Measurements from ENCODE around the gene OR2W1.

The OR2W1 gene

DNA sequence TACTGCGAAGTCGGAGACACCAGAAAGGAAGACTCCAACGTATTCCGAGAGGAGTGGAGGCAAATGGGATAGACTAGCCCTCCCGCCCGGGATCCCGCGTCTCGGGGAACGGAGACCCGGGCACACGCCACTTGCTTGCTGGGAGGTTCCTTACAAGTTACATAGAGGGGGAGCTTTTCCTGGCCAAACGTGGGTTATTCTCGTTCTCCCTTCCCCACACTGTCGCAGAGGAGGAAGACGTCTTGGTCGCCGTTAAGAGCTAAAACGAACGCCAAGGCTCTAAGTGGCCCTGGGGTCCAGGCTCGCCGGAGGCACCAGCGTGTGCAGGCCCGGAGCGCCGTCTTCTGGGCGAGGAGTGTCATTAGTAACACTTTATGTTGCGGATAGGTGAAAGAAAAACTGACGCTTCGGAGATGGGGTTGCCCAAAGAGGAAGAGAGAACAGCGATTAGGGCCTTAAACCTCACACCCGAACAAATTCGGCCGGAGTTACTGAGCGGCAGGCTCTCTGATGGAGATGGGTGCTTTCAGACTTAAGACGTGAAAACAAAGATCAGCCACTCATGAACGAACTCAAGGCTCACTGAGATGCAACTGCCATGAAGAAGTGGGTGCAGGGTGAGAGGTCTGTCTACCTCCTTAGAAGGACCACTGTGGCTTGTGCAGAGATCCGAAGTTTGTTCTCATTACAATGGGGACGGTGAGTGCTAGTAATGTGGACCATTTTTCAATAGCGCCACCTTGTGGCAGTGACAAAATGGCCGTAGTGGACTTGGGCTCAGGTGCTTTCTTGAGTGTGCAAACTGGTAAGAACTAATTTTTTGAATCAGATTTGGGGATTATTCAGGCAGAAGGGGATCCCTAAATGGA lies 28.2 kb downstream of the OR2W1 start:
- Histone ChIP-seq H3K36me3 (replicated peaks) (no peaks in the 10 kb centered on the region), H3K4me3 (peak overlapping the region; percentile 35), H3K9me3 (no peaks in the 10 kb centered on the region), H3K4me1 (no peaks in the 10 kb centered on the region; the same call in 1 of the 2 replicates), H3K27me3 (ENCODE audit: low read depth) (no peaks in the 10 kb centered on the region)
- DNase-seq (ENCODE audit: low spot score in 2 of 2): peak; percentile 66 to 88
- in situ Hi-C loops (cut with MboI; ENCODE audit: low sequenced_read_pairs): loop anchor here (10.0 kb wide), 2 partner anchors 182 to 332 kb away; no protein-coding TSS in a partner anchor

- H3K27me3 ChIP-seq (ENCODE audit: low read depth): peaks cover 3% of the 10 kb centered on the region; the same call in 1 of the 2 replicates
- no peak for DNase-seq (ENCODE audit: low spot score in 2 of 2)
- in situ Hi-C loops (cut with MboI; ENCODE audit: low sequenced_read_pairs): loop anchor here (10.0 kb wide), 2 partner anchors 180 to 330 kb away; no protein-coding TSS in a partner anchor
- H3K4me1 ChIP-seq: no peaks in the 10 kb centered on the region; the same call in 1 of the 2 replicates
- H3K36me3 ChIP-seq (replicated peaks): no peaks in the 10 kb centered on the region
- H3K4me3 ChIP-seq: no peak overlapping the region
- no peaks in the 10 kb centered on the region for H3K9me3 ChIP-seq
Measured at GRCh38 chr6:29014729-29015608, 30.0 kb downstream of the OR2W1 start.

GRCh38 chr6:29011276-29011734 lies 33.7 kb downstream of the OR2W1 start:
- in situ Hi-C loops (cut with MboI; ENCODE audit: low sequenced_read_pairs): loop anchor here (10.0 kb wide), 2 partner anchors 177 to 327 kb away; no protein-coding TSS in a partner anchor
- Histone ChIP-seq H3K4me1 (no peaks in the 10 kb centered on the region), H3K27me3 (ENCODE audit: low read depth) (peaks cover 10% of the 10 kb centered on the region; the same call in 1 of the 2 replicates), H3K36me3 (replicated peaks) (no peaks in the 10 kb centered on the region), H3K4me3 (peak overlapping the region; percentile 33), H3K9me3 (no peaks in the 10 kb centered on the region)
- DNase-seq (ENCODE audit: low spot score in 2 of 2): peak; percentile 72 to 76

DNA sequence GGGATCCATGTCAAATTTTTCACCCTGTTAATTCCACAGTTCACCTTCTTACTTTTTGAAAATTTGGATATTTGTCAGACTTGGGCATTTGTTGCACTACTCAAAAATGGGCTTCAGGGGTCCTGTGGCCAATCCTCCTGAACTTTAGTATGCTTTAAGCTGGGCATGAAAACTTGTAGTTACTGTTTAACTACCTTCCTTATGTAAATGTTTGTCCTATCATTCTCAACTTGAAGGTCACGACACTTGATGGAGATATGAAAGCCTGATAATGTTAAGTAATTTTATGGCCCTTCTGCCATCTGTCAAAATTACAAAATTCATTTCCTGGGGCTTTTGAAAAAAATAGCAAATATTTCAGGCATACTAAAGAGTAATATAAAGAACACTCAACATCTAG lies 35.6 kb downstream of the OR2W1 start:
- in situ Hi-C loops (cut with MboI; ENCODE audit: low sequenced_read_pairs): no loop called here
- no peak for DNase-seq (ENCODE audit: low spot score in 2 of 2)
- Histone ChIP-seq H3K4me1 (no peaks in the 10 kb centered on the region), H3K4me3 (no peak overlapping the region), H3K36me3 (replicated peaks) (no peaks in the 10 kb centered on the region), H3K9me3 (no peaks in the 10 kb centered on the region), H3K27me3 (ENCODE audit: low read depth) (peaks cover 16% of the 10 kb centered on the region; the same call in 1 of the 2 replicates)

- Histone ChIP-seq H3K4me1 (no peaks in the 10 kb centered on the region), H3K9me3 (no peaks in the 10 kb centered on the region), H3K4me3 (no peak overlapping the region), H3K36me3 (replicated peaks) (no peaks in the 10 kb centered on the region), H3K27me3 (ENCODE audit: low read depth) (peaks cover 19% of the 10 kb centered on the region; the same call in 1 of the 2 replicates)
- DNase-seq (ENCODE audit: low spot score in 2 of 2): no peak
- in situ Hi-C loops (cut with MboI; ENCODE audit: low sequenced_read_pairs): no loop called here
Measured at GRCh38 chr6:29008089-29008488, 36.9 kb downstream of the OR2W1 start.

GRCh38 chr6:29005183-29005885 lies 39.6 kb downstream of the OR2W1 start, which contains the start of gene ZNF311:
Gene ZNF311 (minus strand): TSS chr6:29005315. CDS start chr6:29003954, 1,361 bp downstream.
- Histone ChIP-seq H3K9me3 (no peaks in the 10 kb centered on the region), H3K4me3 (no peak within 1 kb of the TSS)
- no peak for DNase-seq (ENCODE audit: low spot score in 2 of 2)

GRCh38 chr6:28996844-28997510 lies 48.0 kb downstream of the OR2W1 start:
- no peak for DNase-seq (ENCODE audit: low spot score in 2 of 2)
- no peak overlapping the region for H3K4me3 ChIP-seq
- H3K4me1 ChIP-seq: no peaks in the 10 kb centered on the region
- H3K36me3 ChIP-seq (replicated peaks): no peaks in the 10 kb centered on the region
- H3K9me3 ChIP-seq: no peaks in the 10 kb centered on the region; the same call in 1 of the 2 replicates
- H3K27me3 ChIP-seq (ENCODE audit: low read depth): peaks cover 5% of the 10 kb centered on the region
- in situ Hi-C loops (cut with MboI; ENCODE audit: low sequenced_read_pairs): no loop called here

More at GRCh38 chr6:29005183-29005885, 39.6 kb downstream of the OR2W1 start, which contains the start of gene ZNF311:
- in situ Hi-C loops (cut with MboI; ENCODE audit: low sequenced_read_pairs): no loop called here
- Histone ChIP-seq H3K36me3 (replicated peaks) (no peaks in the 10 kb centered on the region), H3K4me1 (no peaks in the 10 kb centered on the region), H3K27me3 (ENCODE audit: low read depth) (peaks cover 18% of the 10 kb centered on the region)

- no peak overlapping the region for H3K4me3 ChIP-seq
- in situ Hi-C loops (cut with MboI; ENCODE audit: low sequenced_read_pairs): no loop called here
- no peaks in the 10 kb centered on the region for H3K4me1 ChIP-seq
- H3K9me3 ChIP-seq: no peaks in the 10 kb centered on the region; the same call in 1 of the 2 replicates
- no peak for DNase-seq (ENCODE audit: low spot score in 2 of 2)
- H3K27me3 ChIP-seq (ENCODE audit: low read depth): peaks cover 5% of the 10 kb centered on the region; the same call in 1 of the 2 replicates
- H3K36me3 ChIP-seq (replicated peaks): no peaks in the 10 kb centered on the region
Measured at GRCh38 chr6:28995093-28995650, 49.8 kb downstream of the OR2W1 start.
